OCI-LY3 (cell line): ENCODE results near the gene IL11.

ENCODE experiments used
- CTCF ChIP-seq: fragments of 200-600, 300-600 bp; sonication (generic); IDR thresholded peaks from 2 replicates; pipeline ENCODE4 v1.5.1; 2014; ENCODE audit warnings: antibody characterized with exemption, low read length, low read depth
- EZH2phosphoT487 ChIP-seq: fragments of 200-600 bp; shearing (Covaris generic); IDR thresholded peaks from 2 replicates; pipeline ENCODE4 v1.6.1; 2018; ENCODE audit warnings: antibody characterized with exemption, mixed run types, low read depth

- TF ChIP-seq CTCF (no peak), EZH2phosphoT487 (no peak)
Observed at GRCh38 chr19:55365964-55366363, 4.3 kb downstream of the IL11 start.
